Measurements from ENCODE around the gene MDK. TPM values are rescaled to one million over a fixed set of nuclear protein-coding genes. Genes with fewer than 3 reads are reported as not detected.

MDK gene
- total RNA-seq, 1 experiment from 2014 or later = 252 TPM

GRCh38 chr11:46366661-46367161 is 14.8 kb upstream of the MDK start:
- no TSS peak for BruUV-seq (replicated peaks)
- H3K27ac ChIP-seq (ENCODE audit: low read length) = peak overlapping the region; percentile 39; the same call in 1 of the 2 replicates
- TF ChIP-seq POLR2AphosphoS5 (IDR thresholded peaks at IDR 0.05; ENCODE audit: low read depth, low read length) = no peak
- DNase-seq (ENCODE audit: low read depth, low spot score) (no peak), ATAC-seq (no peak)
- no peak overlapping the region for H3K4me3 ChIP-seq (ENCODE audit: low read depth in 2 of 2, low read length in 2 of 2)
- POLR2A ChIA-PET = interaction anchor here (0.5 kb wide), 1 partner anchor 16 kb away, joined by 4 read pairs; no protein-coding TSS in a partner anchor
- H3K36me3 ChIP-seq (ENCODE audit: control insufficient read depth, insufficient read depth, low read length) = peaks cover 4% of the 10 kb centered on the region; the same call in 1 of the 2 replicates
- H3K4me1 ChIP-seq (ENCODE audit: control insufficient read depth, insufficient read depth, low read length) = peaks cover 57% of the 10 kb centered on the region
- intact Hi-C loops (cut with micrococcal nuclease; ENCODE audit: unreplicated experiment) (no loop called here), in situ Hi-C loops (cut with HindIII; ENCODE audit: low pct_unique_long_range_greater_than_20kb, low sequenced_read_pairs) (no loop called here)
- H3K9me3 ChIP-seq (ENCODE audit: control insufficient read depth, insufficient read depth, low read depth, low read length) = no peaks in the 10 kb centered on the region
- CTCF ChIA-PET = interaction anchor here (1.1 kb wide), 1 partner anchor 15 kb away, joined by 6 read pairs; no protein-coding TSS in a partner anchor
- no peaks in the 10 kb centered on the region for H3K27me3 ChIP-seq (ENCODE audit: control insufficient read depth, insufficient read depth, low read length)

- no peaks in the 10 kb centered on the region for H3K9me3 ChIP-seq (ENCODE audit: control insufficient read depth, insufficient read depth, low read depth, low read length)
- CTCF ChIA-PET = interaction anchor here (0.6 to 1.1 kb wide), 2 partner anchors 15 to 150 kb away, joined by 3 to 6 read pairs; no protein-coding TSS in a partner anchor
- H3K4me1 ChIP-seq (ENCODE audit: control insufficient read depth, insufficient read depth, low read length) = peaks cover 50% of the 10 kb centered on the region
- TF ChIP-seq REST (IDR thresholded peaks at IDR 0.05; ENCODE audit: insufficient read depth in 1 of 2, low read depth in 2 of 2, low read length in 1 of 2) (no peak), CTCF (IDR thresholded peaks at IDR 0.05) (peak; percentile 95)
- BruUV-seq (replicated peaks) = no TSS peak
- H3K36me3 ChIP-seq (ENCODE audit: control insufficient read depth, insufficient read depth, low read length) = peaks cover 4% of the 10 kb centered on the region; the same call in 1 of the 2 replicates
- ATAC-seq = peak; percentile 43
- intact Hi-C loops (cut with micrococcal nuclease; ENCODE audit: unreplicated experiment) = no loop called here
- H3K27me3 ChIP-seq (ENCODE audit: control insufficient read depth, insufficient read depth, low read length) = no peaks in the 10 kb centered on the region
- in situ Hi-C loops (cut with HindIII; ENCODE audit: low pct_unique_long_range_greater_than_20kb, low sequenced_read_pairs) = no loop called here
- peak overlapping the region; percentile 39; the same call in 1 of the 2 replicates for H3K27ac ChIP-seq (ENCODE audit: low read length)
- POLR2A ChIA-PET = no interaction called here
- H3K4me3 ChIP-seq (ENCODE audit: low read depth in 2 of 2, low read length in 2 of 2) = no peak overlapping the region
- no peak for DNase-seq (ENCODE audit: low read depth, low spot score)
These were observed 14.1 kb upstream of the MDK start for GRCh38 chr11:46367244-46367915.

DNA sequence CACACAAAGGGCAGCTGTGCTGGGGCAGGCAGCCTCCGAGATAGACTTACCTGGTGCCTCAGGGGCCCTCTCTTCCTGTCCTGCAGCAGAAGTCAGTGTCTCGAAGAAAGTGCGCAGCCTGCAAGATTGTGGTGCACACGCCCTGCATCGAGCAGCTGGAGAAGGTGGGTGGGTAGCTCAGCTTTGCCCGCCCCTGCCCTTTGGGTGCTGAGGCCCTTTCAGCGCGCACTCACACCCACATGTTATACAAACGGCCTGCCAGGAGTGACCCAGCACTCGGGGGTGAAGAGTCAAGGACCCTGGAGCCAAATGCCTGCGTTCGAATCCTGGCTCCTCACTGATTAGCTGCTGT is 13.6 kb upstream of the MDK start:
- Histone ChIP-seq H3K27ac (ENCODE audit: low read length) (no peak overlapping the region), H3K36me3 (ENCODE audit: control insufficient read depth, insufficient read depth, low read length) (peaks cover 4% of the 10 kb centered on the region; the same call in 1 of the 2 replicates), H3K9me3 (ENCODE audit: control insufficient read depth, insufficient read depth, low read depth, low read length) (no peaks in the 10 kb centered on the region), H3K4me1 (ENCODE audit: control insufficient read depth, insufficient read depth, low read length) (peaks cover 45% of the 10 kb centered on the region), H3K27me3 (ENCODE audit: control insufficient read depth, insufficient read depth, low read length) (no peaks in the 10 kb centered on the region), H3K4me3 (ENCODE audit: low read depth in 2 of 2, low read length in 2 of 2) (no peak overlapping the region)
- ChIA-PET POLR2A (no interaction called here), CTCF (interaction anchor here (0.5 to 0.6 kb wide), 2 partner anchors 22 to 150 kb away, joined by 3 read pairs; no protein-coding TSS in a partner anchor)
- TF ChIP-seq CTCF (IDR thresholded peaks at IDR 0.05) (peak; percentile 77), POLR2AphosphoS5 (IDR thresholded peaks at IDR 0.05; ENCODE audit: low read depth, low read length) (no peak), SIN3A (IDR thresholded peaks at IDR 0.05; ENCODE audit: borderline replicate concordance, insufficient read depth, low read depth, low read length) (no peak), TCF7L2 (IDR thresholded peaks at IDR 0.05; ENCODE audit: low read depth, low read length) (no peak), REST (IDR thresholded peaks at IDR 0.05; ENCODE audit: insufficient read depth in 1 of 2, low read depth in 2 of 2, low read length in 1 of 2) (no peak)
- intact Hi-C loops (cut with micrococcal nuclease; ENCODE audit: unreplicated experiment) (no loop called here), in situ Hi-C loops (cut with HindIII; ENCODE audit: low pct_unique_long_range_greater_than_20kb, low sequenced_read_pairs) (no loop called here)
- BruUV-seq (replicated peaks) = no TSS peak
- ATAC-seq = no peak
- no peak for DNase-seq (ENCODE audit: low read depth, low spot score)

All from Panc1 (cell line).